ENCODE results near the gene BEAN1. TPM values are rescaled to one million over a fixed set of nuclear protein-coding genes. Genes with fewer than 3 reads are reported as not detected.

The BEAN1 gene
- total and polyA plus RNA-seq, 10 donors = 0.21 to 0.68 (median 0.42) TPM; not detected in 3

DNA sequence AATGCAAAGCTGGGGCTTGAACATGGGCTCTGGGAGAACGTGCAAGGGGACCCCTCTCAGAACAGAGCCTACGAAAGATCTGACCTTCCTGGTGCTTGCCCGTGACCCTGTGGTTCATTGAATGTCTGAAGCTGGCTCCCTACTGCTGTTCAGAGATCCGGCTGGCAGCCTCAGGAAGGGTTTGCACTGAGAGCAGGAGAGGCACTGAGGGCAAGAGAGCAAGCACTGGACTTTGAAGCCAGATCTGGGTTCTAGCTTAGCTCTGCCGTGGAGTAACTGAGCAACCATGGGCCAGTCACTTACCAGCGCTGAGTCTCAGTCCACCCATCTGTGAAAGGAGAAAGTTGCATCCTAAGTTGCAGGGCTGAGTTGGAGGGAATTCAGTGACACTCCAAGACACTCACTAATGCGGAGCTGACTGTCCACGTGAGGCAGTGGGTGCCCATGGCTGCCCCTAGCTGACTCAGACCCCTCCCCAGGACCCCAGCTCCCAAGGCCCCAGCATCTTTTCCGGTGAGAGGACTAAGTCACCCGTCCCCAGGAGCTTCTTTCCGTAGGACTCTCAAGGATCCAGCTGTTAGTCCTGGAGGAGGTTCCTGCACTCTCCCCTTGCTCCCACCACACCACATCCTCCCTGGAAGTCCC lies 41.3 kb downstream of the BEAN1 start:
- no peaks in the 10 kb centered on the region for H3K4me1 ChIP-seq
- peaks cover 0 to 9% (median 5%) of the 10 kb centered on the region in 8 donors for H3K9me3 ChIP-seq
- H3K27me3 ChIP-seq (replicated peaks in 1 of 7) = peaks cover 0 to 19% (median 0%) of the 10 kb centered on the region in 7 donors
- TF ChIP-seq, protein P1, sequence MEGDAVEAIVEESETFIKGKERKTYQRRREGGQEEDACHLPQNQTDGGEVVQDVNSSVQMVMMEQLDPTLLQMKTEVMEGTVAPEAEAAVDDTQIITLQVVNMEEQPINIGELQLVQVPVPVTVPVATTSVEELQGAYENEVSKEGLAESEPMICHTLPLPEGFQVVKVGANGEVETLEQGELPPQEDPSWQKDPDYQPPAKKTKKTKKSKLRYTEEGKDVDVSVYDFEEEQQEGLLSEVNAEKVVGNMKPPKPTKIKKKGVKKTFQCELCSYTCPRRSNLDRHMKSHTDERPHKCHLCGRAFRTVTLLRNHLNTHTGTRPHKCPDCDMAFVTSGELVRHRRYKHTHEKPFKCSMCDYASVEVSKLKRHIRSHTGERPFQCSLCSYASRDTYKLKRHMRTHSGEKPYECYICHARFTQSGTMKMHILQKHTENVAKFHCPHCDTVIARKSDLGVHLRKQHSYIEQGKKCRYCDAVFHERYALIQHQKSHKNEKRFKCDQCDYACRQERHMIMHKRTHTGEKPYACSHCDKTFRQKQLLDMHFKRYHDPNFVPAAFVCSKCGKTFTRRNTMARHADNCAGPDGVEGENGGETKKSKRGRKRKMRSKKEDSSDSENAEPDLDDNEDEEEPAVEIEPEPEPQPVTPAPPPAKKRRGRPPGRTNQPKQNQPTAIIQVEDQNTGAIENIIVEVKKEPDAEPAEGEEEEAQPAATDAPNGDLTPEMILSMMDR (IDR thresholded peaks at IDR 0.05 in 8 of 11, conservative IDR thresholded peaks at IDR 0.05 in 3 of 11) = no peak
- TF ChIP-seq POLR2A (IDR thresholded peaks at IDR 0.05) (no peak), POLR2AphosphoS5 (IDR thresholded peaks at IDR 0.05) (no peak)
- H3K36me3 ChIP-seq = no peaks in the 10 kb centered on the region
- no peak overlapping the region for H3K27ac ChIP-seq
- H3K4me3 ChIP-seq = no peak overlapping the region
- 85 to 89% (median 87%) methylated on average over 11 of the region's 11 CpGs for WGBS, 5 donors
- intact Hi-C loops (cut with DNase I; ENCODE audit: low total_unique reads) = no loop called here
- DNase-seq = no peak

DNA sequence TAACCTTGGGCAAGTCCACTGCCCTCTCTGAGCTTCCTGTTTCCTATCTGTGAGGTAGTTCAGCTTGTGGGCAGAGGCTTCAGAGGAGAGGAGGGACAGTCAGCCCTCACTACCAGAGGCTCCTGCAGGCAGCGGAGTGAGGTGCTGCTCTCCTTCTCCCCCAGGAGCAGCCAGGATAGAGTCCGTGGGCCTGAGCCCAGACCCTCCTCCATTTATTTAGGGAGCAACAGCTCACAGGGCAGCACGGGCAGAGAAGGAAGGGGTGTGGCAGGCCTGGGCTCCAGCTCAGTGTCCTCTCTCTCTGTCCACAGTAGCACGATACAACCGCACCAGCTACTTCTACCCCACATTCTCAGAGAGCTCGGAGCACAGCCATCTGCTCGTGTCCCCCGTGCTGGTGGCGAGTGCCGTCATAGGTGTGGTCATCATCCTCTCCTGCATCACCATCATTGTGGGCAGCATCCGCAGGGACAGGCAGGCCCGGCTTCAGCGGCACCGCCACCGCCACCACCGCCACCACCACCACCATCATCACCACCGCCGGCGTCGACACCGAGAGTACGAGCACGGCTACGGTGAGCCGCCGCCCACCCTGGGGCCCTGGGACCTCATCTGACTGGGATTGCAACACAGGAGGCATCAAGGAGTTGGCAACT lies 42.3 kb downstream of the BEAN1 start:
- Histone ChIP-seq H3K4me3 (no peak overlapping the region), H3K36me3 (no peaks in the 10 kb centered on the region), H3K9me3 (peaks cover 0 to 9% (median 5%) of the 10 kb centered on the region in 8 donors), H3K4me1 (peaks cover 0 to 5% (median 0%) of the 10 kb centered on the region in 6 donors), H3K27me3 (replicated peaks in 1 of 7) (peaks cover 0 to 19% (median 0%) of the 10 kb centered on the region in 7 donors), H3K27ac (no peak overlapping the region)
- WGBS, 5 donors = 92 to 97% (median 93%) methylated on average over 23 to 26 of the region's 26 CpGs
- intact Hi-C loops (cut with DNase I; ENCODE audit: low total_unique reads) = no loop called here
- peak; percentile 59 for DNase-seq
- TF ChIP-seq POLR2AphosphoS5 (IDR thresholded peaks at IDR 0.05) (no peak), POLR2A (IDR thresholded peaks at IDR 0.05) (no peak)
- TF ChIP-seq, protein P1 (IDR thresholded peaks at IDR 0.05 in 8 of 11, conservative IDR thresholded peaks at IDR 0.05 in 3 of 11) = no peak

DNA sequence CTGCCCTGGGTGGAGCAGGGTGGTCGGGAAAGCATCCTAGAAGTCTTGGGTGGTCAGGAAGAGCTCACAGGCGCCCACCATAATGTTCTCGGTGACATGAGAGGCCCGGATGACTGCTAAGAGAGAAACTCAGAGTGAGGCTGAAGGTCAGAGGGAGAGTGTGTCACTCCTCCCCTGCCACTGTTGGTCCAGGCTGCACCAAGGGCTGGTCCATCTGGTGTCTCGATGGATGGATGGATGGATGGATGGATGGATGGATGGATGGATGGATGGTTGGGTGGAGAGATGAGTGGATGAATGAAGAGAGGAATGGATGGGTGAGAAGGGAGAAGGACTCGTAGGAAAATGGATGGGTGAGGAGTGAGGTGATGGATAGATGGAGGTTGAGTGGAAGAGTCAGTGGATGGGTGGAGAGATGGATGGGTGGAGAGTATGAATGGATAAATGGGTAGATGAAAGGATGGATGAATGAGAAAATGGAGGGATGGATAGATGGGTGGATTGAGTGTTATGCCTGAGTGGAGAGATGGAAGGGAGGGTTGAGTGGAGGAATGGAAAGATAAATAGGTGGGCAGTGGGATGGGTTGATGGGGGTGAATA lies 43.0 kb downstream of the BEAN1 start:
- Histone ChIP-seq H3K27me3 (replicated peaks in 1 of 7) (peaks cover 0 to 19% (median 0%) of the 10 kb centered on the region in 7 donors), H3K4me3 (no peak overlapping the region), H3K27ac (no peak overlapping the region), H3K4me1 (peaks cover 4 to 11% (median 5%) of the 10 kb centered on the region in 6 donors), H3K9me3 (peaks cover 0 to 9% (median 5%) of the 10 kb centered on the region in 8 donors), H3K36me3 (no peaks in the 10 kb centered on the region)
- DNase-seq = no peak
- intact Hi-C loops (cut with DNase I; ENCODE audit: low total_unique reads) = loop anchor here (10.0 kb wide), 1 partner anchor 125 kb away; no protein-coding TSS in a partner anchor
- WGBS, 5 donors = 80 to 88% (median 82%) methylated on average over 6 of the region's 6 CpGs
- TF ChIP-seq, protein P1 (IDR thresholded peaks at IDR 0.05 in 8 of 11, conservative IDR thresholded peaks at IDR 0.05 in 3 of 11) = no peak
- TF ChIP-seq POLR2A (IDR thresholded peaks at IDR 0.05) = no peak
- no peak for TF ChIP-seq POLR2AphosphoS5 (IDR thresholded peaks at IDR 0.05)

DNA sequence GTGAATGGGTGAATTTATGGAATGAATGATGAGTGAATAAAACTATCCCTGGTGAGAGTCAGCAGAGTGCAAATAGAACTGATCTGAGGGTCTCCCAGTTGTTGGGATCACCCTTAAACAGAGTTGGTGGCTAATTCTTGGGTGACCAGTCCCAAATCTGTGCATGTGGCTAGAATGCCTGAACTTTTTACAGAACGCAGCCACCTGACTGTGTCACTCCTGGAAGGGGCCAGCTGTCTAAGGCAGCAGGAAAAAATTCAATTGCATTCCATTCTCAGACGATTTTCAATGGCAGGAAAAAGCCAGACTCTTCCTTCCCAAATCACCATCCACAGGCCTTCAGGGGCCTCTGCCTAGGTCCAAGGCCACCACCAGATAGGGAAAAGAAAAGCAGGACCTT lies 43.5 kb downstream of the BEAN1 start:
- intact Hi-C loops (cut with DNase I; ENCODE audit: low total_unique reads) = loop anchor here (10.0 kb wide), 1 partner anchor 124 kb away; no protein-coding TSS in a partner anchor
- H3K9me3 ChIP-seq = peaks cover 0 to 9% (median 5%) of the 10 kb centered on the region in 8 donors
- no peak for TF ChIP-seq POLR2AphosphoS5 (IDR thresholded peaks at IDR 0.05)
- no peak for TF ChIP-seq POLR2A (IDR thresholded peaks at IDR 0.05)
- TF ChIP-seq, protein P1 (IDR thresholded peaks at IDR 0.05 in 8 of 11, conservative IDR thresholded peaks at IDR 0.05 in 3 of 11) = no peak
- peaks cover 5 to 15% (median 8%) of the 10 kb centered on the region in 6 donors for H3K4me1 ChIP-seq
- H3K27me3 ChIP-seq (replicated peaks in 1 of 7) = peaks cover 0 to 19% (median 0%) of the 10 kb centered on the region in 7 donors
- WGBS, 5 donors = 56 to 75% (median 60%) methylated on average over 2 of the region's 2 CpGs
- no peak overlapping the region for H3K4me3 ChIP-seq
- no peak for DNase-seq
- no peak overlapping the region for H3K27ac ChIP-seq
- no peaks in the 10 kb centered on the region for H3K36me3 ChIP-seq

Measured in spleen (tissue), 11 donors.